Neural progenitor cell (in vitro differentiated cells): ENCODE data around the gene RLF.

Experiments used
- CTCF ChIP-seq: fragments of 200-600 bp; sonication (generic); IDR thresholded peaks from 2 replicates; pipeline ENCODE4 v1.5.1; 2017; ENCODE audit warnings: antibody characterized with exemption, mild to moderate bottlenecking
- EZH2 ChIP-seq: fragments of 200-600 bp; sonication (generic); IDR thresholded peaks from 2 replicates; pipeline ENCODE4 v1.6.1; 2017; ENCODE audit warnings: antibody characterized with exemption, mild to moderate bottlenecking, moderate library complexity
- EZH2phosphoT487 ChIP-seq: fragments of 200-600 bp; sonication (generic); IDR thresholded peaks from 2 replicates; pipeline ENCODE4 v1.6.1; 2017; ENCODE audit warnings: antibody characterized with exemption

GRCh38 chr1:40183055-40183710, 22.0 kb downstream of the RLF start:
- TF ChIP-seq CTCF, result peak; percentile 52
- no peak for TF ChIP-seq EZH2
- no peak for TF ChIP-seq EZH2phosphoT487
